Mucosa of descending colon (tissue), 3 donors: ENCODE data around the gene ANKRD11. TPM values are rescaled to one million over a fixed set of nuclear protein-coding genes. Genes with fewer than 3 reads are reported as not detected.

Source experiments
- ATAC-seq: fragments of 200-7000 bp; cut with Tn5 transposase; one replicate; pipeline ENCODE4 v1.9.1; 2020; ENCODE audit warnings: mild to moderate bottlenecking, moderate library complexity
- DNase-seq, 3 donors: peaks; one replicate each; pipeline ENCODE4 v3.0.0-alpha.2; 2020
- H3K36me3 ChIP-seq: fragments of 200-600 bp; one replicate; pipeline ENCODE4 v1.8.0; 2021; ENCODE audit warnings: low read depth, mild to moderate bottlenecking
- H3K4me1 ChIP-seq: fragments of 200-600 bp; one replicate; pipeline ENCODE4 v1.8.0; 2021; ENCODE audit warnings: low read depth, mild to moderate bottlenecking
- H3K4me3 ChIP-seq: fragments of 200-600 bp; one replicate; pipeline ENCODE4 v1.8.0; 2021; ENCODE audit warnings: mild to moderate bottlenecking
- H3K9me3 ChIP-seq: fragments of 200-600 bp; one replicate; pipeline ENCODE4 v1.8.0; 2021; ENCODE audit warnings: mild to moderate bottlenecking
- CTCF ChIP-seq: fragments of 200-600 bp; IDR thresholded peaks from one replicate; pipeline ENCODE4 v1.8.0; 2022; ENCODE audit warnings: antibody characterized with exemption, mild to moderate bottlenecking
- intact Hi-C, 2 donors: fragments of 100-400 bp; cut with DNase I in 1 of 2; cut with micrococcal nuclease in 1 of 2; formaldehyde crosslinking; loops; one replicate each; pipeline versions ENCODE4 v1.11.0 to v1.11.1; 2022; cut with DNase I, micrococcal nuclease
- total RNA-seq, 3 donors: library from RNA; stranded (reverse); fragmentation: NEBNext Ultra II Directional in 2 of 3; extraction: Animal tissue kit (Norgen Biotek cat#: 25700) in 2 of 3; gene quantifications; one replicate each; pipeline versions ENCODE4 v1.2.1 to v1.2.4, GENCODE V29; 2021 to 2023
- donor health status: DM: no; HTN: no; CAD: no; lungs with moderate emphysema.
- donor health status: DM: no; HTN: no; CAD: no.
- donor health status: DM: no; HTN: yes; CAD: no.

ANKRD11 gene
- total RNA-seq, 3 donors from 2014 or later: 125 to 127 (median 127) TPM

- H3K4me3 ChIP-seq: no peak overlapping the region
- no peak for TF ChIP-seq CTCF
- intact Hi-C loops: no loop called here
- peaks cover 20% of the 10 kb centered on the region for H3K4me1 ChIP-seq
- H3K9me3 ChIP-seq: no peaks in the 10 kb centered on the region
- ATAC-seq (no peak), DNase-seq (no peak)
- no peaks in the 10 kb centered on the region for H3K36me3 ChIP-seq
Measured at GRCh38 chr16:89369266-89369895, 121.0 kb downstream of the ANKRD11 start.

GRCh38 chr16:89368604-89369249 is 121.6 kb downstream of the ANKRD11 start:
- Histone ChIP-seq H3K9me3 (no peaks in the 10 kb centered on the region), H3K36me3 (no peaks in the 10 kb centered on the region), H3K4me3 (no peak overlapping the region), H3K4me1 (peaks cover 20% of the 10 kb centered on the region)
- DNase-seq (no peak), ATAC-seq (no peak)
- no peak for TF ChIP-seq CTCF
- intact Hi-C loops: no loop called here

- ATAC-seq: no peak
- Histone ChIP-seq H3K4me1 (peaks cover 20% of the 10 kb centered on the region), H3K36me3 (no peaks in the 10 kb centered on the region), H3K9me3 (no peaks in the 10 kb centered on the region), H3K4me3 (no peak overlapping the region)
- intact Hi-C loops: no loop called here
- DNase-seq: no peak
- no peak for TF ChIP-seq CTCF
Measured at GRCh38 chr16:89367538-89367915, 122.8 kb downstream of the ANKRD11 start.

GRCh38 chr16:89366561-89367537 is 123.5 kb downstream of the ANKRD11 start:
- no peaks in the 10 kb centered on the region for H3K9me3 ChIP-seq
- no peak for TF ChIP-seq CTCF
- H3K4me3 ChIP-seq: no peak overlapping the region
- ATAC-seq: no peak
- H3K4me1 ChIP-seq: peaks cover 25% of the 10 kb centered on the region
- H3K36me3 ChIP-seq: no peaks in the 10 kb centered on the region
- no peak for DNase-seq
- intact Hi-C loops: no loop called here

- peaks cover 33% of the 10 kb centered on the region for H3K4me1 ChIP-seq
- H3K9me3 ChIP-seq: no peaks in the 10 kb centered on the region
- no peaks in the 10 kb centered on the region for H3K36me3 ChIP-seq
- TF ChIP-seq CTCF: no peak
- no peak overlapping the region for H3K4me3 ChIP-seq
- DNase-seq: no peak
- intact Hi-C loops: no loop called here
- ATAC-seq: no peak
Measured at GRCh38 chr16:89365996-89366395, 124.4 kb downstream of the ANKRD11 start.
